Lower leg skin (tissue), 4 donors: ENCODE measurements around the gene ADARB2. TPM values are rescaled to one million over a fixed set of nuclear protein-coding genes. Genes with fewer than 3 reads are reported as not detected.

Experiments used
- DNase-seq, 2 donors: peaks; one replicate each; pipeline ENCODE4 v3.0.0-alpha.2; 2019; ENCODE audit warnings: low spot score in 2 of 2
- H3K4me3 ChIP-seq: fragments of 200-600 bp; sonication (generic); 2 replicates; pipeline ENCODE4 v1.5.1; 2017; ENCODE audit warnings: mild to moderate bottlenecking, low read depth; ENCODE audit not compliant: poor library complexity, severe bottlenecking
- CTCF ChIP-seq, 3 donors: fragments of 450-650 bp; IDR thresholded peaks; one replicate each; pipeline ENCODE4 v1.5.1; 2016; ENCODE audit warnings: antibody characterized with exemption in 3 of 3, mild to moderate bottlenecking in 3 of 3, moderate library complexity in 2 of 3
- POLR2A ChIP-seq, 2 donors: fragments of 450-650 bp; IDR thresholded peaks; one replicate each; pipeline ENCODE4 v1.6.1; 2016 to 2017; ENCODE audit warnings: antibody characterized with exemption in 2 of 2, mild to moderate bottlenecking in 1 of 2, moderate library complexity in 1 of 2
- WGBS, 2 donors: methylation state at CpG; one replicate each; pipeline ENCODE4 v1.1.5; 2018; 5-methylcytosine and 5-hydroxymethylcytosine counted together
- intact Hi-C: fragments of 100-400 bp; cut with DNase I; formaldehyde crosslinking; loops from one replicate; pipeline ENCODE4 v1.15.0; 2023; ENCODE audit warnings: low total_unique reads
- total RNA-seq, 4 donors: library from RNA; depleted of rRNA; stranded (reverse); fragments of >200 nt; gene quantifications; one replicate each; pipeline ENCODE4 v1.1.0, GENCODE V29; 2016

Gene ADARB2
- total RNA-seq, 4 donors from 2014 or later = 0.72 to 3.6 (median 1.8) TPM

- intact Hi-C loops = no loop called here
- 92 to 93% methylated on average over 7 of the region's 7 CpGs for WGBS, 2 donors
- TF ChIP-seq POLR2A (IDR thresholded peaks at IDR 0.05) (no peak), CTCF (IDR thresholded peaks at IDR 0.05) (no peak)
- no peak overlapping the region for H3K4me3 ChIP-seq
- no peak for DNase-seq
Observed at GRCh38 chr10:1311726-1312125, 425.6 kb downstream of the ADARB2 start.

- H3K4me3 ChIP-seq = no peak overlapping the region
- intact Hi-C loops = no loop called here
- TF ChIP-seq CTCF (IDR thresholded peaks at IDR 0.05) (no peak), POLR2A (IDR thresholded peaks at IDR 0.05) (no peak)
- no peak for DNase-seq
- 74 to 77% methylated on average over 9 of the region's 9 CpGs for WGBS, 2 donors
Observed at GRCh38 chr10:1310271-1310789, 427.0 kb downstream of the ADARB2 start.

GRCh38 chr10:1309617-1310270, 427.6 kb downstream of the ADARB2 start:
- no peak for DNase-seq
- no peak overlapping the region for H3K4me3 ChIP-seq
- intact Hi-C loops = no loop called here
- 68 to 77% methylated on average over 7 of the region's 7 CpGs for WGBS, 2 donors
- no peak for TF ChIP-seq POLR2A (IDR thresholded peaks at IDR 0.05)
- TF ChIP-seq CTCF (IDR thresholded peaks at IDR 0.05) = no peak

GRCh38 chr10:1308962-1309616, 428.2 kb downstream of the ADARB2 start:
- intact Hi-C loops = no loop called here
- 74 to 85% methylated on average over 8 of the region's 8 CpGs for WGBS, 2 donors
- TF ChIP-seq CTCF (IDR thresholded peaks at IDR 0.05) (no peak), POLR2A (IDR thresholded peaks at IDR 0.05) (no peak)
- no peak overlapping the region for H3K4me3 ChIP-seq
- peak in 1 of 2 donors; percentile 32 for DNase-seq

- no peak for TF ChIP-seq CTCF (IDR thresholded peaks at IDR 0.05)
- DNase-seq = no peak
- H3K4me3 ChIP-seq = no peak overlapping the region
- WGBS, 2 donors = 46 to 51% methylated on average over 4 of the region's 4 CpGs
- intact Hi-C loops = no loop called here
Observed at GRCh38 chr10:1308173-1308961, 429.0 kb downstream of the ADARB2 start.
